HG02571 (cell line): ENCODE data around the gene LEKR1.
A peak's percentile ranks its signal among the peaks of the same experiment; 100 is the strongest.
"Not testable (repeated sequence)": the region's sequence is repeated elsewhere in the genome, so short reads cannot be mapped to it uniquely, and the experiment has no call there.

ENCODE experiments used
- ATAC-seq: cut with Tn5 transposase; IDR thresholded peaks from one replicate; pipeline ENCODE4 v1.9.1; 2021; ENCODE audit warnings: mild to moderate bottlenecking, moderate library complexity; ENCODE audit not compliant: unreplicated experiment

The LEKR1 gene

DNA sequence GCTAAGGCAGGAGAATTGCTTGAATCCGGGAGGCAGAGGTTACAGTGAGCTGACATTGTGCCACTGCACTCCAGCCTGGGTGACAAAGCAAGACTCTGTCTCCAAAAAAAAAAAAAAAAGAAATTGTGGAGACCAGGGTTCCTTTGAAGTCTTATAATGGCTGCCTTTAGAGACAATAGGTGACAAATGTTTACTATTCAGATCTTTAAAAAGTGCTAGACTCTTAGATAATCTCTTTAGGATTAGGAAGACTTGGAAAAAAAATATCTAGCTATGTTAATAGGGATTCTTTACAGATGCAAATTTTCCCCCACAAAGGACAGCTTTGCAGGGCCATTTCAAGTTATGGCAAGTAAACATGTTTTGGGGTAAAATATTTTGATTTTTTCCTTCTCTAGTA, 71.7 kb downstream of the LEKR1 start:
- not testable (repeated sequence) for ATAC-seq

DNA sequence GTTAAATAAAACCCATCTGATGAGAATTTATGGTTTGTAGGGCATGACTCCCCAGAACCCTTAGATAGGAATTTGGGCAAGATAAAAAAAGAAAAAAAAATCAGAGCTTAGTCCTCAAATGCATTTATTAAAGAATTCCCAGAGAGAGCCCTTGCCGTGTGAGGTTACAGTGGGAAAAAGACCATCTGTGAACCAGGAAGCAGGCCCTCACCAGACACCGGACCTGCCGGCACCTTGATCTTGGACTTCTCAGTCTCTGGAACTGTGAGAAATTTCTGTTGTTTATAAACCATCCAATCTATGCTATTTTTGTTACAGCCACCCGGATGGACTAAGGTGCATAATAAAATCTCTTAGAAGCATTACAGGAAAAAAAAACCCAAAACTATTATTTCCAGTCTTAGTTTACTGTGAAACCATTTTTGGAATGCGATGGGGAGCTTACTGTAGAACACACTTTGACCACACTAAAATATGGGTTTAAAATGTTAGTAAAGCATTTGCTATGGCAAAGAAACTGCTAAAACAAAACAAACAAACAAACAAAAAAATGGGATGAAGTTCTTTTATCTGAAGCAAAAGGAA, 72.2 kb downstream of the LEKR1 start:
- ATAC-seq, result no peak

- no peak for ATAC-seq
Measured at GRCh38 chr3:156899951-156900350, 73.8 kb downstream of the LEKR1 start.

DNA sequence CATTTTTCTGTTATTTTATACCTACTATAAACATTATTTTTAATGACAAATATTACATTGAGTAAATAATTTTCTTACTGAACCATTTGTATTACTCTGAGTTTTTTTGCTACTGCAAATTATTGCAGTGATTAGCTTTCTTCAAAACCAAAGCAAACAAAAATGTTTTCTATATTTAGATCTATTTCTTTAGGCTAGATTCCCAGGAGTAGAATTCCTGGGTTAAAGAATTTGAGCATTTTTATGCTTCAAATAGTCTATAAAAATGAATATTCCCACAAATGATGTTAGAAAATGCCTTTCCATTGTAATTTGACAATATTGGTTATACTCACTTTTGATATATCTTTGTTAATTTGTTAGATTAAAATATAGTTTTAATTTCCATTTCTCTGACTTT, 76.8 kb downstream of the LEKR1 start:
- no peak for ATAC-seq

GRCh38 chr3:156906275-156906674, 80.1 kb downstream of the LEKR1 start:
- no peak for ATAC-seq

DNA sequence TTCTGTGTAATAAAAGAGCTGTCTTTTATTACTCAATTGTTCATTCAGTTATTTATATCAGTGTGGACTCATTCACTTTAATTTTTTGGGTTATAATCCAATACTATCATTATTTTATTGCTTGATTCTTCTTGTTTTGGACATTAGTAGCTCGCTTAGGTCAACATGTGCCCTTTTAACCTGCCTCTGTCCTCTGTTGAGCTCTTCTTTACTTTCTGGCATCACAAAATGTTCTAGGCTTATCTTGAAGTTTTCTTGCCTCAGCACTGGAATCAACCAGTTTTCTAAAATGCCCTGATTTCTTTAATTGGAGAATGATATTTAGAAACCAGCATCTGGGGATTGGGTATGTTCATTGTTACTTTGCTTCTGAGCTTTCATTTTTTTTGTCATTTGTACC, 82.2 kb downstream of the LEKR1 start:
- no peak for ATAC-seq

DNA sequence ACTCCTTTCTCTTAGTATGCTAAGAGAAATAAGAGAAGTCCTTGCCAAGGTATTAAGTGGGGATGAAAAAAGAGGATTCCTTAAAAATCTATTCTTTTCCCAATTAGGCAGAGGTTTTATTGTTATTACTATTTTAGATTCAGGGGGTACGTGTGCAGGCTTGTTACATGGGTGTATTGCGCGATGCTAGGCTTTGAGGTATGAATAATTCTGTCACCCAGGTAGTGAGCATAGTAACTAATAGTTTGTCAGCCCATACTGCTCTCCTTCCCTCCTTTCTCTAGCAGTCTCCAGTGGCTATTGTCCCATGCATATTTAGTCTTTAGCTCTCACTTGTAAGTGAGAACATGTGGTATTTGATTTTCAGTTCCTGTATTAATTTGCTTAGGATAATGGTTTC, 83.9 kb downstream of the LEKR1 start:
- ATAC-seq, result no peak

DNA sequence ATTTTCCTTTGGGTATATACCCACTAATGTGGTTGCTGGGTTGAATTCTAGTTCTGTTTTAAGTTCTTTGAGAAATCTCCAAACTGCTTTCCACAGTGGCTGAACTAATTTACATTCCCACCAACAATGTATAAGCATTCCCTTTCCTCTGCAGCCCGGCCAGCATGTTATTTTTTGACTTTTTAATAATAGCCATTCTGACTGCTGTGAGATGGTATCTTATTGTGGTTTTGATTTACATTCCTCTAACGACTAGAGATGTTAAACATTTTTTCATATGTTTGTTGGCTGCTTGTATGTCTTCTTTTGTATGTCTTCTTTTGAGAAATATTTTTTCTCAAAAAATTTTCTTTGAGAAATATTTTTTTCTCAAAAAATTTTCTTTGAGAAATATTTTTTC, 84.7 kb downstream of the LEKR1 start:
- ATAC-seq, result not testable (repeated sequence)

GRCh38 chr3:156914300-156914699, 88.1 kb downstream of the LEKR1 start:
- ATAC-seq, result not testable (repeated sequence)

GRCh38 chr3:156915372-156915771, 89.2 kb downstream of the LEKR1 start:
- no peak for ATAC-seq

- ATAC-seq, result no peak
Measured at GRCh38 chr3:156918746-156919145, 92.6 kb downstream of the LEKR1 start.

- ATAC-seq, result no peak
Measured at GRCh38 chr3:156919818-156920217, 93.7 kb downstream of the LEKR1 start.

DNA sequence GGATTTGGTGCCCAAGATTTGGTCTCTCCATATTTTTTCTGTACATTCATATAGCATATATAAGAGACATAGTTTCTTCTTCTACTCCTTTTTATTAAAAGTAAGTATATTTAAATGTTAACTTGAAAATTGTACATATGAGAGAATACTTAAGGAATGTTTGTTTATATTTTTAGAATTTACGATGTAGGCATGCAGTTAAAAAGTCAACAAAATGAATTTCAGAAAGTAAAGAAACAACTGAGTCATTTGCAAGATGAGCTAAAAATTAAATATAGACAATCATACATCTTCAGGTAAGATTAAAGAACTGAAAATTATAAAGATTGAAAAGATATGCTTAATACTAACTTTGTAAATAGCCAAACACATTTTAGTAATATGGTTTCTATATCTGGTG, 94.2 kb downstream of the LEKR1 start:
- ATAC-seq, result no peak

DNA sequence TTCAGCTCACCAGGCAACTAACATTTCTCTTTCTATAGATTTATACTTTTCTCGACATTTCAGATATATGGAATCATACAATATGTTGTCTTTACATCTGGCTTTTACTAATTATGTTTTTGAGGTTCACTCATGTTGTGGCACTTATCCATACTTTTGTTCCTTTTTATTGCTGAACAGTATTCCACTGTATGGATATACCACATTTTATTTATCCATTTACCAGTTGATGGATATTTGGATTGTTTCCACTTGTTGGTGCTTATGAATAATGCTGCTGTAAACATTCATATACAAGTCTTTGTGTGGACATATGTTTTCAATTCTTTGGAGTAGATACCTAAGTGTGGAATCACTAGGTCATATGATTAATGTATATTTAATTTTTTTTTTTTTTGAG, 97.2 kb downstream of the LEKR1 start:
- no peak for ATAC-seq

DNA sequence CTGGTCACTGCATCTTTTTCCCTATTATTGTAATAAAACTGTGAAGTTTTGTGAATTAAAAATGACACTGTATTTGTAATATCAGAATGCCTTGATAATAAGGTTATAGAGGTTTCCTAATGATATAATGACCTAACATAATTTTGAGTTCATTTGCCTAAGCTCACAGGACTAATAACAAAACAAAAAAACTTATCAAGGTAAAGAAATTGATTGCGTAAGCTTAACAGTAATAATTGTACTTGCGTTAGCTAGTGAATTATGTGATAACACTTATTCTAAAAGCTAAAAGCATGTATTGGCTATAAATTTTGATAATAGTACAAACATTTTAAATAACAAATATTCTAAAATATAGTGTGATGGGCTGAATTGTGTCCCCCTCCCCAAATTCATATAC, 112.6 kb downstream of the LEKR1 start:
- ATAC-seq, result no peak

DNA sequence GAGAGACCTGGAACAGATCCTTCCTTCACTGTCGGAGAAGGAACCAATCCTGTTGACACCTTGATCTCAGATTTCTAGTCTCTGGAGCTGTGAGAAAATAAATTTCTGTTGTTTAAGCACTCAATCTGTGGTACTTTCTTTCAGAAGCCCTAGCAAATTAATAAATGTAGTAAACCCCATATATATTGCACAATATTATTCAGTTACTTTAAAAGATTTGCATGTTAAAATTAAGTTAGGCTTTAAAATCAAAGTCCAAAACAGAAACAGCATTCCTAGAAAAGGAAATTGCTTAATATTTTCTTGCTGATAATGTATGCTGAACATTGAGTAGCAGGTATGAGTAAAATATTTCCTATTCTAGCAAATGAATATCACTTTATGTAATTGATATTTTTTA, 113.2 kb downstream of the LEKR1 start:
- ATAC-seq, result no peak

GRCh38 chr3:156941311-156941710, 115.2 kb downstream of the LEKR1 start:
- no peak for ATAC-seq

- no peak for ATAC-seq
Measured at GRCh38 chr3:156948402-156949210, 122.5 kb downstream of the LEKR1 start.

GRCh38 chr3:156952011-156952410, 125.9 kb downstream of the LEKR1 start:
- no peak for ATAC-seq

- peak; percentile 95 for ATAC-seq
Measured at GRCh38 chr3:156957715-156958114, 131.6 kb downstream of the LEKR1 start.

DNA sequence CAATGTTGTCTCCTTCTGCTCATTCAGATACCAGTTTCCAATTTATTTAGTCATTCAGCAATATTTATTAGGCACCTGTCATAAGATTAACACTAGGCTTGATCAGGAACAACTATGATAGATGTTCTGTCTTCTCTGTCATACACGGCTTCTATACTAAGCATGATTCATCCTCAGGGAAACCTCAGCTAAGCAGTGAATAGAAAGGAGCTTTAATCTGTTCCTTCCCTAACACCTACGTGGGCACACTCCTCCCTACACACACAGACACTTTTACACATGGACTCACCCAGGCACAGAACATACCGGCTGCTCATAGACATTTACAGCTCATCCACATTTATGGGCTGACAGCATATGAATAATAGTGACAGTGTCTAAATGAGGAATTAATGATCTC, 136.9 kb downstream of the LEKR1 start:
- no peak for ATAC-seq

DNA sequence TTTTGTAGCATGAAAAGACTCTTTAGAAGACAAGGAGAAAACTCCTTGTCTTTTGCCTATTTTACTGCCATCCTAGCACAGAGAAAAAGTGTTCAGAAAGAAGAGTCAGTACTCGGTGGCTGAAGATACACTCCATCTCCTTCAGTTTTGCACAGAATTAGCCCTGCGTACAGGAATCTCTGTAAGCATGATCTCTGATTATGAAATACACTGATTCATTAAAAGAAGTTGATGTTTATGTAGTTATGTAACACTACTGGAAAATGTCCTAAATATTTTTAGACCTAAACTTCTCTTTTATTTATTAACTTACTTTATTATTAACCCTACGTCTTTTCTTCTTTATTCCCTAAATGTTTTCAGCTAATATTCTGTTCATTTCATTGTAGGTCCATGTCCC, 138.4 kb downstream of the LEKR1 start:
- ATAC-seq, result no peak

DNA sequence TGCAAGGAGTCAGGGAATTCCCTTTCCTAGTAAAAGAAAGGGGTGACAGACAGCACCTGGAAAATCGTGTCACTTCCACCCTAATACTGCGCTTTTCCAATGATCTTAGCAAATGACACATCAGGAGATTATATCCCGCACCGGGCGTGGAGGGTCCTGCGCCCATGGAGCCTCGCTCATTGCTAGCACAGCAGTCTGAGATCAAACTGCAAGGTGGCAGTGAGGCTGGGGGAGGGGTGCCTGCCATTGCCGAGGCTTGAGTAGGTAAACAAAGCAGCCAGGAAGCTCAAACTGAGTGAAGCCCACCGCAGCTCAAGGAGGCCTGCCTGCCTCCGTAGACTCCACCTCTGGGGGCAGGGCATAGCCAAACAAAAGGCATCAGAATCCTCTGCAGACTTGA, 140.2 kb downstream of the LEKR1 start:
- not testable (repeated sequence) for ATAC-seq
